Femur (tissue), 1 donor: ENCODE results near the gene GPD1L.
"Not testable (repeated sequence)": the region's sequence is repeated elsewhere in the genome, so short reads cannot be mapped to it uniquely, and the experiment has no call there.

Experiments used
- DNase-seq: peaks from one replicate; pipeline ENCODE4 v3.0.0-alpha.2; 2017

GPD1L gene

DNA sequence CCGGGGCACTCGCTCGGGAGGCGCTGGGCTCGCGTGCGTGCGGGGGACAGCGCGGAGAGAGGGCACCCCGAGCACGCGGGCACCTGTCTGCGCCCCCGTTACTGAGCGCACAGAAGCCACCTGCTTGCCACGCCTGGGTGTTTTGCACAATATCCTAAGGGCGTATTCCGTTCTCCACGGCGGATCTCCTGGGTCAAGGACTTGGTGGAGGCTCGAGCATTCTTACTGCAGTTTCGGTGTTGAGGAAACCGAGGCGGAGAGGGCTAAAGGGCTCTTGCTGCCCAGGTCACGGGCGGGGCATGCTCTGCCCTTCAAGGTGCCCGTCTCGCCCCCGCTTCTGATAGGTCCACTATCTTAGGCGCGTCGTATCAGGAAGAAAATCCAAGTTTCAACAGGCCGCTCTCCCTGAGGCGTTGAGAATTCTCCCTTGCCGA, 526 bp downstream of the GPD1L start:
- no peak for DNase-seq

- DNase-seq, result not testable (repeated sequence)
Measured at GRCh38 chr3:32108224-32108623, 1.8 kb downstream of the GPD1L start.

DNA sequence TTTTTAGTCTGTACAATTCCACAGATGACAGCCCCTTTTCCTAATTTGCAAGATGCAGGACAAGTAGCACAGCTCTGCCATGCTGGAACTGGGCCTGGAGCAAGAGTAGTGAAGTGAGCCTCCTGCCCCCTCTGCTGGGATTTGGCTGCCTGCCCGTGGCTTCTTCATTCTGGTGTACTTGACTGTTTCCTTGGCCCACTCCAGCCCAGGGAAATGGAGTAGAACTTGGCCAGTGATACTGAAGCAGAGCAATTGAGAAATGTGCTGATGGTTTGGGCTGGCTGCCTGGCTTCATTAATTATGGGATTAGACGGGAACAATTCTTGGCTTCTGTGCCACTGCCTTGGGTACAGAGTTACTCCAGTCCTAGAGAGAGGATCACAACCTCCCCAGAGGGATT, 2.8 kb downstream of the GPD1L start:
- peak; percentile 80 for DNase-seq

GRCh38 chr3:32110233-32110760, 3.9 kb downstream of the GPD1L start:
- no peak for DNase-seq

DNA sequence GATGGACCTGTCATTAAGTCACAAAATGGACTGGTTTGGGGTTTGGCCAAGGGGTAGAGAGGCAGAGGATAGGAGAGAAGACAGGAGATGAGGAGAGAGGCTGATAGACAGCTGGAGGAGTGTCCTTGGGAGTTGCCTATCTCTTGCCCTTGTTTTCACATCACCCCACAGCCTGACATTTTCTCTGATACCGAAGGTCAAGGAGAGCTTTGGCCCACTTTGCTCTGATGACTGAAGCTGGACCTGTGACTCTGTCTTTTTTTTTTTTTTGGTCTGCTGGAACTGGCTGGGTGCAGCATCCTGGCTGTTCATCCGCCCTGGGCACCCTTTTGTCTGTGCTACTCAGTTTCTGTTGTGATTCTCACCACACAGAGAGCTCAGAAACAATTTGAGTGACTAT, 5.1 kb downstream of the GPD1L start:
- no peak for DNase-seq

GRCh38 chr3:32113566-32113965, 7.1 kb downstream of the GPD1L start:
- no peak for DNase-seq

- no peak for DNase-seq
Measured at GRCh38 chr3:32113981-32114545, 7.6 kb downstream of the GPD1L start.

GRCh38 chr3:32114546-32115386, 8.3 kb downstream of the GPD1L start:
- not testable (repeated sequence) for DNase-seq

DNA sequence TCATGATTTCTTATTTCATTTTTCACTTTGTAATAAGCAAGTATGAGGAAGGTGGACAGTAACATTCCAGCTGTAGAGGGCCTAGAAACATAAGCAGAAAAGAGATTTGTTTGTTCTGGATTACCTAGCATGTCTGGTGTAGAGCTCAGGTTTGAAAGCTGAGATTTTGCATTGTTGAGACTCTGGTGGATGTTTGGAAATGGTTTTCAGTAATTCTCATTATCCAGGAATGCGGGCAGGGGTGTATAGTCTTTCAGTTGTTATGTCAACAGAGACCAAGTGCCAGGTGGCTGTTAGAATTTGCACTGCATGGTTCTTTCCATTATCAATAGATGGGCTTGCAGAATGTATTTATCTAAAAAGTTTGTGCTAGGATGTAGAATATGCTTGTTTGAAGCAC, 10.9 kb downstream of the GPD1L start:
- DNase-seq, result no peak

GRCh38 chr3:32118215-32118614, 11.8 kb downstream of the GPD1L start:
- DNase-seq, result no peak

DNA sequence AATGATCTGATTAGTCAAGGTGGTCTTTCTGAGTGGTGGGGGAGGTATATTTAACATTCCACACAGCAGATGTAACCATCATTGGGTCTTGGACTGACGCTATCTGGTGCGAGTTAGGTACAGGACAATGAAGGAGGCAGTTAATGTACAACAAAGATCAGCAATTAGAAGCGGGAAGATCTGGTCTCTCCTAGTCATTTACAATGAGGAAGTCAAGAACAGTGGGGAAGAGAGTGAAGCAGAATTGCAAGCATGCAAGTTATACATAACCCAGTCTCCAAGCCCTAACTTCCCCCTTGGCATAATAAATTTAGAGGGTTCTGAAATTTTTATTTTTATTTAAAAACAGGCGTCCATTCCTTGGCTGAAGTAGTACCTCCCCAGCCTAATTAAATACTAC, 14.1 kb downstream of the GPD1L start:
- no peak for DNase-seq

DNA sequence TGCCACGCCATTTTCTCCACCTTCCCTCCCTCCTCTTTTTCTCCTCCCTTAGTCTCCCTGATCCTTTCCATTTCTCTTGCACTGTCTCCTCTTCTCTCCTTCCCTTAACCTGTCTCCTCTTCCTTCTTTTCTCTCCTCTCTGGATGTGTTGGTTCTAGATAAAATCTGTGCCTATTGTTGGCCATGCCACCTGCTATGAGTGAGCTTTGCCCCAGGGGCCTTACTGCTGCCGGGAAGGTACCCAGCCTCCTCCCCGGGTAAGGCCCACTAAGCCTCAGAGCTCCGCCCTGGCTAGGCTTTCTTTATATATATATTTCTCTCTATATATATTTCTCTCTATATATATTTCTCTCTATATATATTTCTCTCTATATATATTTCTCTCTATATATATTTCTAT, 14.7 kb downstream of the GPD1L start:
- DNase-seq, result no peak

GRCh38 chr3:32123620-32124019, 17.2 kb downstream of the GPD1L start:
- no peak for DNase-seq

- no peak for DNase-seq
Measured at GRCh38 chr3:32125012-32125411, 18.6 kb downstream of the GPD1L start.

DNA sequence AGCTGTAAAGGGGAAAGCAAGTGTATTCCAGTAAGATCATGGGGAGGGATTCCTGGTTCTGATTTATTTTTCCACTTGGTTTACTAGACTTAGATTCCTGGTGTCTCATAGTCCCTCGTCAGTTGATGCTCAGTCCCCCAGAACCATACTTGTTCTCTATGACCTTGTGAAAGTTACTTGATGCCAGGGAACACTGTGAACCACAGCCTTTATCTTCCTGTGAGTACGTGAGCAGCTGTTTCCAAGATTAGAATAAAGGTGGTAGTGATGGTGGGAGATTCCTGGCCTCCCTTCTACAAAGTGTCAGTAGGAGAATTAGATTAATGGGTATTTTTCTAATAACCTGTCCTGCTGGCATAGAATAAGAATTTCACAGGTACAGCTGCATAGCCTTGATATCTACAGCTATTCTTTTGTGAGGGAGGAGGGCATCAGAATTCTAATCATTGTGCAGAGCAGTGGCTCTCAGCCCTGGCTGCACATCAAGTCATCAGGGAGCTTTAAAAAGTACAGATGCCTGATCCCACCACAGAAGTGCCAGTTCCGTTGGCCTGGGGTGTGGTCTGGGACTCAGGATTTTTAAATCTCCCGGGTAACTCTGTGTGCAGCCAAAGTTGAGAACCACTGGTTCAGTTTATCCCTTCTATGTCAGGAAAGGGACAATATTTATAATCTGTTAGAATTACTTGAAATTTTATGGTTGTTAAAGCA, 20.0 kb downstream of the GPD1L start:
- no peak for DNase-seq

DNA sequence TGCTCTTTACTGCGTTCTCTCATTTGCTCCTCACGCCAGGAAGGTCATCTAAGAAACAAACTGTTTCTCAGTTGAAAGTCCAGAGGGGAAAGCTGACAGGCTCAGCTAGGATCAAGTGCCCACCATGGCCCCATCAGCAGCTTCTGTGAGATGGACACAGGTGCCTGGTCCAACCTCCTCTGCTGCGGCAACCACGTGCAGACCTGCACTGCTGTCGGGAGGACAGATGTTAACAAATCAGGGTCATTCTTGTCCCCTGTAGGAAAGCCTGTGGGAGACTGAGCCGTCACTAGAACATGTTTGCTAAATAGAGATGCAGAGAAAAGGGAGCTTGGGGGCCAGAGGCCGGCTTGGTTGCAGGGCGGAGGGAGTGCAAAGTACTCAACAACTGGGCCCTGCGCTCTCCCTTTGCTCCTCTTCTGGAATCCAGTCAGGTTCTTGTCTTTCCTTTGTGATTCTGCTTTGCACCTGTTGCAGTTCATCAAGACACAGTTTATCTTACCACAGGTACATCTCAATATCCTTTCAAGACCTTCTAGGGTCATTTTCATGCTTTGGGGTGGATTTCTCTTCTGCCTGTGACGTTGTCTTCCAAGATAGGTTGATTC, 20.9 kb downstream of the GPD1L start:
- no peak for DNase-seq

GRCh38 chr3:32128936-32129335, 22.5 kb downstream of the GPD1L start:
- no peak for DNase-seq

- DNase-seq, result no peak
Measured at GRCh38 chr3:32129832-32130231, 23.4 kb downstream of the GPD1L start.

- DNase-seq, result no peak
Measured at GRCh38 chr3:32132121-32132520, 25.7 kb downstream of the GPD1L start.

- DNase-seq, result no peak
Measured at GRCh38 chr3:32132706-32133105, 26.3 kb downstream of the GPD1L start.

DNA sequence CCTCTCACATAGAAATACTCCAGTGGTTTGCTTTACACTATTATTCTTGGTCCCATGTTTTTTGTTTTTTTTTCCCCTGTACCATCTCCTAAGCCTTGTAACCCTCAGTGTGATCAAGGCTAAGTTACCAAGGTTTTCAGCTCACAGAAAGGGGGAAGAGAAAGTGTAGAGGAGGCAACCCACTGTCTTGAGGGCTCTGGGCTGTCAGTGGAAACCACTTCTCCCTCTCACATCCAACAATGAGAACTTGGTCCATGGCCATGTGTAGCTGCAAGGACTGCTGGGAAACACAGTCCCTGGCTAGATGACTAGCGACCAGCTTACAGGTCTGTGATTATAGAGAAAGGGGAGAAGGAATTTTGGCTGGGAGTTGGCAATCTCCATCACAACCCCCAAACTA, 30.3 kb downstream of the GPD1L start:
- no peak for DNase-seq

- no peak for DNase-seq
Measured at GRCh38 chr3:32137870-32138269, 31.4 kb downstream of the GPD1L start.

GRCh38 chr3:32138545-32139104, 32.2 kb downstream of the GPD1L start:
- DNase-seq, result no peak
